ENCODE measurements around the gene ATP11A. TPM values are rescaled to one million over a fixed set of nuclear protein-coding genes. Genes with fewer than 3 reads are reported as not detected.

Gene ATP11A
- total and polyA plus RNA-seq, 9 of the 15 experiments (the other 6 are each of a cell fraction or from before 2014, with no cell fraction given): 0.38 to 34.2 (median 4.2) TPM

DNA sequence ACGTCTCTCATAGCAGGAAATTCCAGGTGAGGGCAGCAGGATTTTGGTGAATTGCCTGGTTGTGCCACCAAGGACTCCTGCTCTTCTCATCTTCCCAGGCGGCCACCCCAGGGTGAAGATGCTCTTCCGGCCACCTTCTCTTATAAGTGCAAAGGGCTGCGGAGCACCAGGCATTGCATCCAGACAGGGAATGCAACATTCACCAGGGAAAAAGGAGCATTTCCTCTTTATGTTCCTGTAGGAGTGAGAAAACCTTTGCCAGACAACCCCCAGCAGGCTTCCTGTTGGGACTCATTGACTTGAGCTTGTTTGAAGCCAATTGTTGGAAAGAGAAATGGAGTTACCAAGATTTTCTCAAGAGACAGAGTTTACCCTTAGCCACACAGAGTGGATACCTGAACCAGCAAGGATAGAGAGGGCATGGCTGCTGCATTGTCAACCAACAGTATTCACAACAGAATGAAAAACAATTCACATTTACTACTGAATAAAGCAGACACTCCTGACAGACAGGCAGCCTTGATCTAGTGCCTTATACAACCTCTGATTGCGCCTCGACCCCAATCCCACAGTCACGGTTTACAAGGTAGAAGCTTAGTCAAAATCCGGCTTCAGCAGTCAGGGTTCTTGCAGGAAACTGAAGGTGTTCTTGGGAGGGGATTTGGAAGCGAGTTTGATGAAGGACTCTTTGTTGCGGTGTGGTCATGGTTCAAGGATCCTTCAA is 1.8 kb upstream of the ATP11A start:
- FAIRE-seq: no peak
- Histone ChIP-seq H3K4me2 (ENCODE audit: insufficient read depth, low read length) (no peak overlapping the region), H4K20me1 (replicated peaks; ENCODE audit: control insufficient read depth, insufficient read depth, low read length) (peaks cover 11% of the 10 kb centered on the region), H3K27ac (ENCODE audit: extremely low read depth, low read depth, low read length) (no peak overlapping the region), H3K4me1 (replicated peaks in 1 of 2; ENCODE audit: control insufficient read depth in 2 of 2, insufficient read depth in 2 of 2, low read length in 2 of 2) (peaks cover 14 to 21% of the 10 kb centered on the region in 2 experiments; a peak in 4 of 5 replicates), H3K9me3 (replicated peaks; ENCODE audit: control insufficient read depth, insufficient read depth, low read depth, low read length) (no peaks in the 10 kb centered on the region), H3K9ac (ENCODE audit: insufficient read depth in 1 of 2, low read depth in 2 of 2, low read length in 2 of 2) (no peak overlapping the region), H3K4me3 (no peak overlapping the region), H3K36me3 (ENCODE audit: control insufficient read depth, insufficient read depth, low read length) (no peaks in the 10 kb centered on the region; the same call in 2 of the 3 replicates), H3K9me1 (ENCODE audit: control insufficient read depth, insufficient read depth, low read length) (no peaks in the 10 kb centered on the region), H3K27me3 (ENCODE audit: control insufficient read depth in 2 of 2, insufficient read depth in 2 of 2, low read length in 2 of 2) (peaks cover 0 to 6% of the 10 kb centered on the region in 2 experiments; a peak in 1 of 5 replicates), H3K79me2 (ENCODE audit: control insufficient read depth, insufficient read depth, low read length) (peaks cover 28% of the 10 kb centered on the region), H2AFZ (ENCODE audit: low read depth, low read length) (no peak overlapping the region)
- in situ Hi-C loops (cut with MboI) (no loop called here), intact Hi-C loops (cut with micrococcal nuclease) (no loop called here)
- WGBS (ENCODE audit: insufficient coverage, low coverage, missing lambda C conversion rate): 79% methylated on average over 7 of the region's 10 CpGs
- POLR2A ChIA-PET: no interaction called here
- ATAC-seq: no peak
- no peak for DNase-seq (ENCODE audit: extremely low read depth in 1 of 4, low spot score in 3 of 4)
- TF ChIP-seq PRPF4 (IDR thresholded peaks at IDR 0.05; ENCODE audit: insufficient read depth, low read depth, low read length, poor library complexity, severe bottlenecking) (no peak), RBM25 (IDR thresholded peaks at IDR 0.05; ENCODE audit: low read depth, low read length, severe bottlenecking) (no peak), ETV1 (tag; conservative IDR thresholded peaks at IDR 0.05; ENCODE audit: low read depth) (no peak), ZNF449 (CRISPR knock-in tag; IDR thresholded peaks at IDR 0.05) (no peak), ZNF561 (CRISPR knock-in tag; conservative IDR thresholded peaks at IDR 0.05) (no peak), SNAPC5 (CRISPR knock-in tag; IDR thresholded peaks at IDR 0.05) (no peak)
- CTCF ChIA-PET (ENCODE audit: low intra/inter-chr PET ratio): no interaction called here
- no TSS peak for BruUV-seq (replicated peaks)
